Measurements from ENCODE around the gene PRDX6. TPM values are rescaled to one million over a fixed set of nuclear protein-coding genes. Genes with fewer than 3 reads are reported as not detected.
A peak's percentile ranks its signal among the peaks of the same experiment; 100 is the strongest.
"Not testable (repeated sequence)": the region's sequence is repeated elsewhere in the genome, so short reads cannot be mapped to it uniquely, and the experiment has no call there.

The PRDX6 gene
- total and polyA plus RNA-seq, 2 donors = 88.1 to 297 TPM

DNA sequence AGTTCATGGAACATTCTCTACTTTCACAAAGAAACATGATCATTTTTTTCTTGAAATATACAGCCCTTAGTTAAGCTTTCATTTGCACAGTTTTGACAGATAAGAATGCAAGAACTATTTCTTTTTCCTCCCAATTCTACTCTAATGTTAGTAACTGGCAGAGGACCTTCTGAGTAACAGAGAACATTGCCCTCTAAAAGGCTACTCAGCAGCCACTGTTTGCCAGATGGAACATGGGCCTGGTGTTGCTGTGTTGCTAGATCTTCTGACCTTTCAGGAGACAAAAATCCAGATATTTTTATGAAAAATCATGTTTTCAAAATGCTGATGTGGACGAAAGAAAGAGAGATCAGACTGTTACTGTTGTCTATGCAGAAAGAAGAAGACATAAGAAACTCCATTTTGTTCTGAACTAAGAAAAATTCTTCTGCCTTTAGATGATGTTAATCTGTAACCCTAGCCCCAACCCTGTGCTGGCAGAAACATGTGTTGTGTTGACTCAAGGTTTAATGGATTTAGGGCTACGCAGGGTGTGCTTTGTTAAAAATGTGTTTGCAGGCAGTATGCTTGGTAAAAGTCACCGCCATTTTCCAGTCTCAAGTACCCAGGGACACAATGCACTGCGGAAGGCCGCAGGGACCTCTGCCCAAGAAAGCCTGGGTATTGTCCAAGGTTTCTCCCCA, 2.9 kb upstream of the PRDX6 start:
- no peak for DNase-seq (ENCODE audit: low read depth in 6 of 9, low spot score in 9 of 9)
- Histone ChIP-seq H3K36me3 (ENCODE audit: control insufficient read depth in 2 of 2, insufficient read depth in 2 of 2, low read length in 1 of 2) (no peaks in the 10 kb centered on the region), H3K4me3 (ENCODE audit: low read length in 2 of 2) (no peak overlapping the region), H3K9me3 (ENCODE audit: control insufficient read depth in 2 of 2, insufficient read depth in 1 of 2, low read length in 1 of 2) (peaks cover 0 to 14% of the 10 kb centered on the region in 2 donors), H3K27me3 (ENCODE audit: control insufficient read depth in 2 of 2, insufficient read depth in 1 of 2, low read length in 1 of 2) (no peaks in the 10 kb centered on the region), H3K4me1 (ENCODE audit: control insufficient read depth in 2 of 2, insufficient read depth in 2 of 2, low read length in 2 of 2) (peaks cover 12 to 18% of the 10 kb centered on the region in 2 donors), H3K27ac (ENCODE audit: low read depth in 1 of 2, low read length in 1 of 2) (no peak overlapping the region)
- 97% methylated on average over 5 of the region's 5 CpGs for WGBS

DNA sequence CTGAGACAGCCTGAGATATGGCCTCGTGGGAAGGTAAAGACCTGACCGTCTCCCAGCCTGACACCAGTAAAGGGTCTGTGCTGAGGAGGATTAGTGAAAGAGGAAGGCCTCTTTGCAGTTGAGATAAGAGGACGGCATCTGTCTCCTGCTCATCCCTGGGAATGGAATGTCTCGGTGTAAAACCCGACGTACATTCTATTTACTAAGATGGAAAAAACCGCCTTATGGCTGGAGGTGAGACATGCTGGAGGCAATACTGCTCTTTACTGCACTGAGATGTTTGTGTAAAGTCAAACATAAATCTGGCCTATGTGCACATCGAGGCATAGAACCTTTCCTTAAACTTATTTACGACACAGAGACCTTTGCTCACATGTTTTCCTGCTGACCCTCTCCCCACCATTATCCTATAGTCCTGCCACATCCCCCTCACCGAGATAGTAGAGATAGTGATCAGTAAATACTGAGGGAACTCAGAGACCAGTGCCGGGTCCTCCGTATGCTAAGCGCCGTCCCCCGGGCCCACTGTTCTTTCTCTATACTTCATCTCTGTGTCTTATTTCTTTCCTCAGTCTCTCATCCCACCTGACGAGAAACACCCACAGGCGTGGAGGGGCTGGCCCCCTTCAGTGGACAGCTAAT, 2.2 kb upstream of the PRDX6 start:
- H3K4me1 ChIP-seq (ENCODE audit: control insufficient read depth in 2 of 2, insufficient read depth in 2 of 2, low read length in 2 of 2) = peaks cover 12 to 18% of the 10 kb centered on the region in 2 donors
- H3K9me3 ChIP-seq (ENCODE audit: control insufficient read depth in 2 of 2, insufficient read depth in 1 of 2, low read length in 1 of 2) = peaks cover 0 to 11% of the 10 kb centered on the region in 2 donors
- H3K27me3 ChIP-seq (ENCODE audit: control insufficient read depth in 2 of 2, insufficient read depth in 1 of 2, low read length in 1 of 2); H3K4me3 ChIP-seq (ENCODE audit: low read length in 2 of 2); DNase-seq (ENCODE audit: low read depth in 6 of 9, low spot score in 9 of 9); H3K27ac ChIP-seq (ENCODE audit: low read depth in 1 of 2, low read length in 1 of 2); H3K36me3 ChIP-seq (ENCODE audit: control insufficient read depth in 2 of 2, insufficient read depth in 2 of 2, low read length in 1 of 2): not testable (repeated sequence)
- WGBS = 95% methylated on average over 17 of the region's 17 CpGs

DNA sequence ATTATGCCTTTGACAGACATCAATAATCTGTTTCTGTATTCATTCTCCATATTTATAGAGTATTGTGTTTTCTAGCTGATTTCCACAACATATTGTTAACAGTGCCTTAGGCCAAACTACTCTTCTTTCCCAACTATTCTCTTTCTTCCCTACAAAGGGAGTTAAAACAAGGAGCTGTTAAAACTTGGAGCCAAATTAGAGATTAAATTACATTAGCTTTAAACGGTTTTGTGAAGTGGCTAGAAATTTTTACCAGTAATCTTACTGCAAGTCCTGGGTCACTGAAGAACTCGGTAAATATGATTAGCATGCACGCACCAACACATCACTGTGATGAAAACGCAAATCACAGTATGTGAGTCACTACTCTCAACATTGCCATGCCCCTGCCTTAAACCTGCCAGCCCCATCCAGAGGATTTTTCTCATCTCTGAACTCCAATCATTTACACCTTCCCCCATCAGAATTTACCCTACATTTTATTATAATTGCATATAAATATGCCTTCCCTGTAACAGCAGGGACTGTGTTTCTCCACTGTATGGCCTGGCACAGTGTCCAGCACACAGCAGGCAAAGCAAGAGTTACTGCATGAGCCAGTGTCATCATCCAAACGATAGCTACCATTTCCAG, 1.5 kb upstream of the PRDX6 start:
- peak overlapping the region in 1 of 2 donors; percentile 53 for H3K27ac ChIP-seq (ENCODE audit: low read depth in 1 of 2, low read length in 1 of 2)
- H3K4me1 ChIP-seq (ENCODE audit: control insufficient read depth in 2 of 2, insufficient read depth in 2 of 2, low read length in 2 of 2) = peaks cover 12 to 18% of the 10 kb centered on the region in 2 donors
- H3K36me3 ChIP-seq (ENCODE audit: control insufficient read depth in 2 of 2, insufficient read depth in 2 of 2, low read length in 1 of 2) = no peaks in the 10 kb centered on the region
- H3K9me3 ChIP-seq (ENCODE audit: control insufficient read depth in 2 of 2, insufficient read depth in 1 of 2, low read length in 1 of 2) = peaks cover 0 to 6% of the 10 kb centered on the region in 2 donors
- peak overlapping the region; percentile 61 to 74 for H3K4me3 ChIP-seq (ENCODE audit: low read length in 2 of 2)
- 89% methylated on average over 5 of the region's 5 CpGs for WGBS
- DNase-seq (ENCODE audit: low read depth in 6 of 9, low spot score in 9 of 9) = no peak
- no peaks in the 10 kb centered on the region for H3K27me3 ChIP-seq (ENCODE audit: control insufficient read depth in 2 of 2, insufficient read depth in 1 of 2, low read length in 1 of 2)

DNA sequence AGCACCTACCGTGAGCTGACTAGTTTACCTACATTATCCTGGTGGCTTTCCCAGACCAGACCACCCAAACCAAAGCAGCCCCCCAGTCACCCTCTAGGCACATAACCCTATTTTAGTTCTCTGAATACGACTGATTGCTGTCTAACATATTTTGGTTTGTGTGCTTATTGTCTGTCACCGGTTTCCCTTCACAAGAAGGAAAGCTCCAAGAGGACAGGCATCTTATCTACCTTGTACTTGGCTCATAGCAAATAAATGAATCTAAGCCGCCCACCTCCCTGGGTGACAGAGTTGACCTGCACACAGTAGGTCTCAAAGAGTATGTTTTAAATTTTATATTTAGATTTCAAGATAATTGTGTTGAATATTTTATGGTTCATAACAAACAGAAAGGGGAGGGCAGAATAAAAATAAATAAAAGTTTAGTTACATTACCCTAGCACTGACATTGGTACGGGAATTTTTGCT, 904 bp upstream of the PRDX6 start:
- no peak for DNase-seq (ENCODE audit: low read depth in 6 of 9, low spot score in 9 of 9)
- WGBS = 72% methylated on average over 5 of the region's 5 CpGs
- Histone ChIP-seq H3K9me3 (ENCODE audit: control insufficient read depth in 2 of 2, insufficient read depth in 1 of 2, low read length in 1 of 2) (peaks cover 0 to under 1% of the 10 kb centered on the region in 2 donors), H3K4me3 (ENCODE audit: low read length in 2 of 2) (peak overlapping the region; percentile 61 to 74), H3K36me3 (ENCODE audit: control insufficient read depth in 2 of 2, insufficient read depth in 2 of 2, low read length in 1 of 2) (peaks cover 0 to 2% of the 10 kb centered on the region in 2 donors), H3K27me3 (ENCODE audit: control insufficient read depth in 2 of 2, insufficient read depth in 1 of 2, low read length in 1 of 2) (no peaks in the 10 kb centered on the region), H3K27ac (ENCODE audit: low read depth in 1 of 2, low read length in 1 of 2) (peak overlapping the region; percentile 53 to 69), H3K4me1 (ENCODE audit: control insufficient read depth in 2 of 2, insufficient read depth in 2 of 2, low read length in 2 of 2) (peaks cover 12 to 18% of the 10 kb centered on the region in 2 donors)

DNA sequence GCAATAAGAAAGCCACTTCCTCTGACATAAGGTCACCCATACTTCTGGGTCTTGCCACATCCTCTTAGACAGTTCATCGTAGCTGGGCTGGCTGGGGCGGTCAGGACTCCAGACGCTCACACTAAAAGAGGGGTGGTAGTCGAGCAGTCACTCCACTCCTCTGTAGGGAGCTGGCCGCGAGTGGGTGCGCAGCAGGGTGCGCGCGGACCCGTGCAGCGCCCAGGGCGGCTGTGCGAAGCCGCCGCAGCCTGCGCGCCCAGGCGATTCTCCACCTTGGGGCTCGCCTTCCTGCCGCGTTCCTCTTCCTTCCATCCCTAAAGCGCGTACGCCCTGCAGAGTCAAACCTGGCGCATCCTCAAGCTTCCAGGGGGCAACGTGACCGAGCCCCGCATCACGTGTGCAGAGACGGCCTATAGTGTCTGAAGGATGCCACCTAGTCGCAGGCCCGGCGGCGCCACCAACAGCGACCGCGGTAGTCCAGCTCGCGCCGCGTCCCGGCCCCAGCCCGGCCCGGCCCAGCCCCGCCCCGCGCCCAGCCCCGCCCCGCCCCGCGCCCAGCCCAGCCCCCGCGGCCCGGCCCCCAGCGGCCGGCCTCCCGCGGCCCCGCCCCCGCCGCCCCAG, 360 bp upstream of the PRDX6 start:
- Histone ChIP-seq H3K4me3 (ENCODE audit: low read length in 2 of 2) (peak overlapping the region; percentile 65 to 74), H3K36me3 (ENCODE audit: control insufficient read depth in 2 of 2, insufficient read depth in 2 of 2, low read length in 1 of 2) (peaks cover 4 to 7% of the 10 kb centered on the region in 2 donors), H3K9me3 (ENCODE audit: control insufficient read depth in 2 of 2, insufficient read depth in 1 of 2, low read length in 1 of 2) (no peaks in the 10 kb centered on the region), H3K27ac (ENCODE audit: low read depth in 1 of 2, low read length in 1 of 2) (peak overlapping the region; percentile 69 to 94), H3K4me1 (ENCODE audit: control insufficient read depth in 2 of 2, insufficient read depth in 2 of 2, low read length in 2 of 2) (peaks cover 12 to 18% of the 10 kb centered on the region in 2 donors), H3K27me3 (ENCODE audit: control insufficient read depth in 2 of 2, insufficient read depth in 1 of 2, low read length in 1 of 2) (no peaks in the 10 kb centered on the region)
- peak; percentile 33 to 85 (median 69) for DNase-seq (ENCODE audit: low read depth in 6 of 9, low spot score in 9 of 9)
- WGBS = under 1% methylated on average over 62 of the region's 62 CpGs

DNA sequence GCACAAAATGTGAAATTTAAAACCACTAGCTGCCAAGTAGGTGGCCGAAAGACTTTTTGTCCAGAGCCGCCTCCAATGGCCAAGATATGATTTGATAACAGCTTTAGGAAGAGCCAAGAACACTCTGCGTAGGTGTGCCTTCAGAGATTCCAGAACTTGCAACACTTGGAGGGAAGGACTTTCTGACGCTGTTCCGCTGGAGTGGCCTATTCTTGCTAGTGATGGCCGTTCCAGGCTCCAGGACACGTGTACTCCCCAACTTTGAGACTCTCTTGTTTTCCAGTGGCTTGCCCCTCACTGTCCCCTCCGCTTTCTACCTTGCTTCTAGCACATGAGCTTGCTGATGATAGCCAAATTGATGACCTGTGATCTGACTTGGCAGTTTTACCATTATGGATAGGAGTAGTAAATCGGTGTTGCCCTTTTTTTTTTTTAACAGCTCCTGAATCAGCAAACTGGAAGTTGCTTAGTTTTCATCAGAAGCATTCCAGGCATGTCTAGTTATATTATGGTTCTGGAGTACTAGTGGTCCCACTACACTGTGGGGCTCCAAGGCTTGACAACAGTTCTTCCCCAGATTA, 1.0 kb downstream of the PRDX6 start:
- Histone ChIP-seq H3K27ac (ENCODE audit: low read depth in 1 of 2, low read length in 1 of 2) (peak overlapping the region; percentile 80 to 93), H3K27me3 (ENCODE audit: control insufficient read depth in 2 of 2, insufficient read depth in 1 of 2, low read length in 1 of 2) (no peaks in the 10 kb centered on the region), H3K4me1 (ENCODE audit: control insufficient read depth in 2 of 2, insufficient read depth in 2 of 2, low read length in 2 of 2) (peaks cover 12 to 18% of the 10 kb centered on the region in 2 donors), H3K9me3 (ENCODE audit: control insufficient read depth in 2 of 2, insufficient read depth in 1 of 2, low read length in 1 of 2) (no peaks in the 10 kb centered on the region), H3K4me3 (ENCODE audit: low read length in 2 of 2) (peak overlapping the region; percentile 65 to 74), H3K36me3 (ENCODE audit: control insufficient read depth in 2 of 2, insufficient read depth in 2 of 2, low read length in 1 of 2) (peaks cover 7 to 17% of the 10 kb centered on the region in 2 donors)
- no peak for DNase-seq (ENCODE audit: low read depth in 6 of 9, low spot score in 9 of 9)
- WGBS = 24% methylated on average over 9 of the region's 9 CpGs

DNA sequence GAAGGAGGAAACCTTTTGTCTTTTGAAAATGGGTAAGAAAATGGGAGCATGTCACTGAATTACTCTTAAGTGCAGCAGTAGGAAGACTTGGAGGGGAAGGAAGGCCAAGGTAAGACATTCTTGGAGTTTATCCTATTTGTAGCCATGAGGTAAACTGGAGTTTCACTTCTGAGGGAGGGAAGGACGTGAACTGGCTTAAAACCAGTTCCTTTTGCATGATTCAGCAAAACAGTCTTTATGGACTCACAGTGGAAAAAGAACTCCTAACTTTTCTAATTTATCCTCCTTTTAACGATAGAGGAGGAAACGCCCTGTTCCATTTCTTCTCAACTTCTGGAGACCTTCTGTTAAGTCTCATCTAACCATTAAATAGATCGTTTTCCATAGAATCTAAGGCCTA, 2.5 kb downstream of the PRDX6 start:
- peaks cover 7 to 28% of the 10 kb centered on the region in 2 donors for H3K36me3 ChIP-seq (ENCODE audit: control insufficient read depth in 2 of 2, insufficient read depth in 2 of 2, low read length in 1 of 2)
- H3K4me3 ChIP-seq (ENCODE audit: low read length in 2 of 2) = no peak overlapping the region
- peaks cover 12 to 18% of the 10 kb centered on the region in 2 donors for H3K4me1 ChIP-seq (ENCODE audit: control insufficient read depth in 2 of 2, insufficient read depth in 2 of 2, low read length in 2 of 2)
- H3K27ac ChIP-seq (ENCODE audit: low read depth in 1 of 2, low read length in 1 of 2) = no peak overlapping the region
- no peak for DNase-seq (ENCODE audit: low read depth in 6 of 9, low spot score in 9 of 9)
- WGBS = 77% methylated on average over 4 of the region's 4 CpGs
- H3K9me3 ChIP-seq (ENCODE audit: control insufficient read depth in 2 of 2, insufficient read depth in 1 of 2, low read length in 1 of 2) = no peaks in the 10 kb centered on the region
- H3K27me3 ChIP-seq (ENCODE audit: control insufficient read depth in 2 of 2, insufficient read depth in 1 of 2, low read length in 1 of 2) = no peaks in the 10 kb centered on the region

DNA sequence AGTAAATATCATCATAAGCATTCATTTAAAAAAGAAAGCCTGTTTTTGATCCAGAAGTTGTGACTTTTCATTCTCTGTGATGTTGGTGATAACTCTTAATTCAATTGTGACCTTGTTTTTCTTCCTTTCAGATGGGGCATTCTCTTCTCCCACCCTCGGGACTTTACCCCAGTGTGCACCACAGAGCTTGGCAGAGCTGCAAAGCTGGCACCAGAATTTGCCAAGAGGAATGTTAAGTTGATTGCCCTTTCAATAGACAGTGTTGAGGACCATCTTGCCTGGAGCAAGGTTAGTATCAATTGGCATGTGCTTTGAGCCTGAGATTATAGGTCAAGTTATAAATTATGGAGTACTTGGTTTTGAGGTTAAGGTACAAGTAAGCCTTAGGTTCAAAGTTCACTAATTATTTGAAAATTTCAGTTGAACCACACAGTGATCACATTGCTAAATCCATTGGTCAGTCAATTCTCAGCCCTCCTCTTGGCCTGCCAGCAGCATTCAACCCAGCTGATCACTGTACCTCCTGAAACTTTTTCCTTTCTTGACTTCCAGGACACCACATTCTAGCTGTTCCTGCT, 4.1 kb downstream of the PRDX6 start:
- Histone ChIP-seq H3K27ac (ENCODE audit: low read depth in 1 of 2, low read length in 1 of 2) (no peak overlapping the region), H3K4me1 (ENCODE audit: control insufficient read depth in 2 of 2, insufficient read depth in 2 of 2, low read length in 2 of 2) (peaks cover 7 to 14% of the 10 kb centered on the region in 2 donors), H3K4me3 (ENCODE audit: low read length in 2 of 2) (no peak overlapping the region), H3K9me3 (ENCODE audit: control insufficient read depth in 2 of 2, insufficient read depth in 1 of 2, low read length in 1 of 2) (no peaks in the 10 kb centered on the region), H3K36me3 (ENCODE audit: control insufficient read depth in 2 of 2, insufficient read depth in 2 of 2, low read length in 1 of 2) (peaks cover 14 to 43% of the 10 kb centered on the region in 2 donors), H3K27me3 (ENCODE audit: control insufficient read depth in 2 of 2, insufficient read depth in 1 of 2, low read length in 1 of 2) (no peaks in the 10 kb centered on the region)
- DNase-seq (ENCODE audit: low read depth in 6 of 9, low spot score in 9 of 9) = no peak
- WGBS = 89% methylated on average over 1 of the region's 1 CpG
